Heart left ventricle (tissue), 13 donors: ENCODE data around the gene TFDP1.

ENCODE experiments used
- POLR2A ChIP-seq, 2 donors: fragments of 450-650 bp; IDR thresholded peaks; one replicate each; pipeline ENCODE4 v1.6.1; 2017; ENCODE audit warnings: antibody characterized with exemption in 2 of 2, mild to moderate bottlenecking in 2 of 2, moderate library complexity in 2 of 2
- TF ChIP-seq, protein P1 (sequence below), 12 donors: fragments of 200-600 bp; sonication (generic) in 4 of 12; IDR thresholded peaks; one replicate each; pipeline versions ENCODE4 v1.5.0 to v1.8.0; 2018 to 2022; ENCODE audit warnings: antibody characterized with exemption in 12 of 12, mild to moderate bottlenecking in 5 of 12
- donor health status: ischemic (EF 13 %, LVEDD 7.1; RV severe dilation, severe dysfunction).
- donor health status: DM: no; HTN: yes; CAD: no.
- donor health status: DM: no; HTN: no; CAD: no.
- donor health status: ischemic (EF 25% LVEDD 6.9; RV normal size, moderate dysfunction).
- donor health status: ischemic (EF 25% LVEDD 5.7; RV mildly dilated, moderate dysfunction).
- donor health status: ischemic (EF 35%, LVEDD 5.7; RV mildly dilated, moderate dysfunction).
- donor health status: nonischemic (EF 11% LVEDD 7.7; RV severe dilation, severe dysfunction).
- donor health status: DM: yes; HTN: yes; CAD: no.
- donor health status: PGD.
- donor health status: ischemic (EF 29% LVEDD 5.4; RV normal size, mild dysfunction).
- donor health status: nonischemic (EF 23%, LVEDD 6.1; RV moderate dilation, normal function).

DNA sequence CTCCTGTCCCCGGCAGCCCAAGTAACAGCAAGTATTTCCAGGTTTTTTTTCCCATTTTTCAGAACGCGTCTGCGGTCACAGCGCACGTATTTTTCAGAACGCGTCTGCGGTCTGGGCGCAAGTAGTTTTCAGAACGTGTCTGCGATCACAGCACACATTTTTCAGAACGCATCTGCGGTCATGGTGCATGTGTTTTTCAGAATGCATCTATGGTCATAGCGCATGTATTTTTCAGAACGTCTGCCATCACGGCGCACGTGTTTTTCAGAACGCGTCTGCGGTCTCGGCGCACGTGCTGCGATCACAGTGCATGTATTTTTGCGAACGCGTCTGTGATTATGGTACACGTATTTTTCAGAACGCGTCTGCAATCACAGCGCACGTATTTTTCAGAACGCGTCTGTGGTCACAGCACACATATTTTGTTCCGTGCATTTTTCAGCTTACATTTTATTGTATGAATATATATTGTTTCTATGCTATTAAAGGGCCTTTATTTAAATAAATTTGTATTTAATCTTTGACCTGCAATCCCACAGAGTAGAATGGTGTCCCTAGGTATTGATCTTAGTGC is 53.7 kb downstream of the TFDP1 start:
- TF ChIP-seq, protein P1, sequence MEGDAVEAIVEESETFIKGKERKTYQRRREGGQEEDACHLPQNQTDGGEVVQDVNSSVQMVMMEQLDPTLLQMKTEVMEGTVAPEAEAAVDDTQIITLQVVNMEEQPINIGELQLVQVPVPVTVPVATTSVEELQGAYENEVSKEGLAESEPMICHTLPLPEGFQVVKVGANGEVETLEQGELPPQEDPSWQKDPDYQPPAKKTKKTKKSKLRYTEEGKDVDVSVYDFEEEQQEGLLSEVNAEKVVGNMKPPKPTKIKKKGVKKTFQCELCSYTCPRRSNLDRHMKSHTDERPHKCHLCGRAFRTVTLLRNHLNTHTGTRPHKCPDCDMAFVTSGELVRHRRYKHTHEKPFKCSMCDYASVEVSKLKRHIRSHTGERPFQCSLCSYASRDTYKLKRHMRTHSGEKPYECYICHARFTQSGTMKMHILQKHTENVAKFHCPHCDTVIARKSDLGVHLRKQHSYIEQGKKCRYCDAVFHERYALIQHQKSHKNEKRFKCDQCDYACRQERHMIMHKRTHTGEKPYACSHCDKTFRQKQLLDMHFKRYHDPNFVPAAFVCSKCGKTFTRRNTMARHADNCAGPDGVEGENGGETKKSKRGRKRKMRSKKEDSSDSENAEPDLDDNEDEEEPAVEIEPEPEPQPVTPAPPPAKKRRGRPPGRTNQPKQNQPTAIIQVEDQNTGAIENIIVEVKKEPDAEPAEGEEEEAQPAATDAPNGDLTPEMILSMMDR (IDR thresholded peaks at IDR 0.05), result no peak
- TF ChIP-seq POLR2A (IDR thresholded peaks at IDR 0.05), result no peak
